ENCODE data around the gene SH3RF1.

- TF ChIP-seq CTCF (IDR thresholded peaks at IDR 0.05; ENCODE audit: low read depth, low read length, poor library complexity, severe bottlenecking) (no peak), EZH2phosphoT487 (IDR thresholded peaks at IDR 0.05; ENCODE audit: borderline replicate concordance, low read length) (no peak)
Observed at GRCh38 chr4:169103966-169104412, 166.8 kb downstream of the SH3RF1 start.

All from DOHH2 (cell line).